Activated CD8-positive, alpha-beta T cell treated with anti-CD3 and anti-CD28 coated beads for 36 hours (primary cell): Measurements from ENCODE around the gene TPSB2. TPM values are rescaled to one million over a fixed set of nuclear protein-coding genes. Genes with fewer than 3 reads are reported as not detected.
"Not testable (repeated sequence)": the region's sequence is repeated elsewhere in the genome, so short reads cannot be mapped to it uniquely, and the experiment has no call there.

ENCODE experiments used
- ATAC-seq: fragments of 200-7000 bp; cut with Tn5 transposase; one replicate; pipeline ENCODE4 v1.10.0; 2021; ENCODE audit warnings: mild to moderate bottlenecking, moderate library complexity
- CTCF ChIA-PET: fragments of 350-600 bp; sonication (Branson Sonifier 250); formaldehyde crosslinking; loops from one replicate; lab custom pipeline; 2021; ENCODE audit warnings: antibody characterized with exemption; lab: Charles Lee
- POLR2A ChIA-PET: fragments of 350-600 bp; sonication (Branson Sonifier 250); formaldehyde crosslinking; loops from one replicate; lab custom pipeline; 2021; ENCODE audit warnings: antibody characterized with exemption; lab: Charles Lee
- DNase-seq: peaks from one replicate; pipeline ENCODE4 v3.0.0-alpha.2; 2020
- H3K27ac Mint-ChIP-seq: one replicate; pipeline ENCODE4 v1.8.0; 2021; ENCODE audit warnings: mild to moderate bottlenecking, mixed read lengths
- H3K27me3 Mint-ChIP-seq: one replicate; pipeline ENCODE4 v1.8.0; 2021; ENCODE audit warnings: mixed read lengths
- H3K36me3 Mint-ChIP-seq: one replicate; pipeline ENCODE4 v1.8.0; 2021; ENCODE audit warnings: low read depth, mixed read lengths
- H3K4me1 Mint-ChIP-seq: one replicate; pipeline ENCODE4 v1.8.0; 2021; ENCODE audit warnings: low read depth, mixed read lengths
- H3K4me3 Mint-ChIP-seq: one replicate; pipeline ENCODE4 v1.8.0; 2021; ENCODE audit warnings: mild to moderate bottlenecking, moderate library complexity, mixed read lengths
- H3K9me3 Mint-ChIP-seq: one replicate; pipeline ENCODE4 v1.8.0; 2021; ENCODE audit warnings: mixed read lengths
- intact Hi-C: fragments of 100-400 bp; cut with micrococcal nuclease; formaldehyde crosslinking; loops from one replicate; pipeline ENCODE4 v1.10.0; 2022
- total RNA-seq, 2 experiments: library from RNA; stranded (reverse); gene quantifications; one replicate each; pipeline ENCODE4 v1.2.3, GENCODE V29; 2021
- TF ChIP-seq, protein P1 (sequence below): fragments of 200-600 bp; IDR thresholded peaks from one replicate; pipeline ENCODE4 v1.8.0; 2022; ENCODE audit warnings: antibody characterized with exemption, mild to moderate bottlenecking

TPSB2 gene
- total RNA-seq, 2 experiments from 2014 or later = not detected

DNA sequence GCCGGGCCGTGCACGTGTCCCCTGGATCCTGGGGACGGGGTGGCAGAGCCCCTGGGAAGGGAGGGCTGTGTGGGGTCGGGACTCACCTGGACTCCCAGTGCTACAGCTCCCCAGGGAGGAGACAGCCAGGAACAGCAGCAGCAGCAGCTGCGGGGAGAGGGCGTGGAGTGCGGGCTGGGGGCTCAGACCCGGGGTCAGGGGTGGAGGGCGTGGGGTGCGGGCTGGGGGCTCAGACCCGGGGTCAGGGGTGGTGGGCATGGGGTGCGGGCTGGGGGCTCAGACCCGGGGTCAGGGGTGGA is 46.5 kb upstream of the TPSB2 start:
- TF ChIP-seq, protein P1, sequence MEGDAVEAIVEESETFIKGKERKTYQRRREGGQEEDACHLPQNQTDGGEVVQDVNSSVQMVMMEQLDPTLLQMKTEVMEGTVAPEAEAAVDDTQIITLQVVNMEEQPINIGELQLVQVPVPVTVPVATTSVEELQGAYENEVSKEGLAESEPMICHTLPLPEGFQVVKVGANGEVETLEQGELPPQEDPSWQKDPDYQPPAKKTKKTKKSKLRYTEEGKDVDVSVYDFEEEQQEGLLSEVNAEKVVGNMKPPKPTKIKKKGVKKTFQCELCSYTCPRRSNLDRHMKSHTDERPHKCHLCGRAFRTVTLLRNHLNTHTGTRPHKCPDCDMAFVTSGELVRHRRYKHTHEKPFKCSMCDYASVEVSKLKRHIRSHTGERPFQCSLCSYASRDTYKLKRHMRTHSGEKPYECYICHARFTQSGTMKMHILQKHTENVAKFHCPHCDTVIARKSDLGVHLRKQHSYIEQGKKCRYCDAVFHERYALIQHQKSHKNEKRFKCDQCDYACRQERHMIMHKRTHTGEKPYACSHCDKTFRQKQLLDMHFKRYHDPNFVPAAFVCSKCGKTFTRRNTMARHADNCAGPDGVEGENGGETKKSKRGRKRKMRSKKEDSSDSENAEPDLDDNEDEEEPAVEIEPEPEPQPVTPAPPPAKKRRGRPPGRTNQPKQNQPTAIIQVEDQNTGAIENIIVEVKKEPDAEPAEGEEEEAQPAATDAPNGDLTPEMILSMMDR = no peak
- intact Hi-C loops = no loop called here
- Mint-ChIP-seq H3K36me3 (no peaks in the 10 kb centered on the region), H3K9me3 (no peaks in the 10 kb centered on the region), H3K4me3 (no peak overlapping the region), H3K27me3 (peaks cover 13% of the 10 kb centered on the region), H3K27ac (no peak overlapping the region), H3K4me1 (no peaks in the 10 kb centered on the region)
- POLR2A ChIA-PET = no interaction called here
- ATAC-seq (no peak), DNase-seq (no peak)
- CTCF ChIA-PET = no interaction called here

DNA sequence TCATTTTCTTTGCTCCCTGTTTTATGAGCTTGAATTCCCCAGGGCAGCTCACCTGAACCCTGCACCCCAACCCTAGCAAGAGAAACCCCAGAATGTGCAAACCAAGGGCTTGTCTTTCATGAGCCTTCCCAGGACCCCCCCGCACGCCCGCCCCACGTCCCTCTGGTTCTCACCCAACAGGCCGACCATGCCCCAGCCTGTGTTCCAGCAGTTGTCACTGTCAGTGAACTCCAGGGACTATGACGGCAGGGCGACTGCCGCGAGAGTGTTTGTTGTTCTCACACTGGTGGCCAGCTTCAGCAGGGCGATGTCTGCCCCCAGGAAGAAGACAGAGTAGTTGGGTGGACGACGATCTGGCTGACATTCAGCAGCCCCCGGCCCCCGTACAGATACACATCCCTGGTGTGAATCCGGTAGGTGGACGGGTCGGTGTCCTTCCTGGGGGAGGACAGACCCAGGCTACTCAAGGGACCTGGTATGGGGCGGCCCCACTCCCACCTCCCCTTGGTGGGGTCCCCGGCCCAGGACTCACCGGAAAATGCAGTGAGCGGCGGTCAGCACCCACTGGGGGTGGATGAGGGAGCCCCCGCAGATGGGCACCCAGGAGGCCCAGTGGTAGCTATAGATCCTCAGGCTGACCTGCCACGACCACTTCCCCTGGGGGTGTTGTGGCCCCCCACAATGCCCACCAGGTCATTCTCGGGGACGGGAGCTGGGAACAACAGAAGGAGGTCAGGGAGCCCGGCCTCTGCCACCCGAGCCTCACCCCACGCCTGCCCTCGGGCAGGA is 46.0 kb upstream of the TPSB2 start:
- Mint-ChIP-seq H3K4me1 (no peaks in the 10 kb centered on the region), H3K27ac (no peak overlapping the region), H3K9me3 (no peaks in the 10 kb centered on the region), H3K27me3 (peaks cover 16% of the 10 kb centered on the region), H3K4me3 (no peak overlapping the region), H3K36me3 (no peaks in the 10 kb centered on the region)
- TF ChIP-seq, protein P1 = no peak
- ChIA-PET POLR2A (no interaction called here), CTCF (no interaction called here)
- DNase-seq (no peak), ATAC-seq (no peak)
- intact Hi-C loops = no loop called here

DNA sequence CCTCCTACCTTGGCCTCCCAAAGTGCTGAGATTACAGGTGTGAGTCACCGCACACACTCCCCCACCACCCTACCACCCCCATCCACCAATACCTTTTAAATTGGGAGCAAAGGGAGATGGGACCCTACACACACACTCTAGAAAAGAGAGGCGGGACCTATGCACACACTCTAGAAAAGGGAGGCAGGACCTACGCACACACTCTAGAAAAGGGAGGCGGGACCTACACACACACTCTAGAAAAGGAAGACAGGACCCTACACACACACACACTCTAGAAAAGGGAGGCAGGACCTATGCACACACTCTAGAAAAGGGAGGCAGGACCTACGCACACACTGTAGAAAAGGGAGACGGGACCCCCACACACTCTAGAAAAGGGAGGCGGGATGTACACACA is 44.8 kb upstream of the TPSB2 start:
- Mint-ChIP-seq H3K36me3 (no peaks in the 10 kb centered on the region), H3K4me1 (no peaks in the 10 kb centered on the region), H3K4me3 (no peak overlapping the region), H3K27ac (no peak overlapping the region), H3K27me3 (peaks cover 17% of the 10 kb centered on the region), H3K9me3 (no peaks in the 10 kb centered on the region)
- ChIA-PET CTCF (no interaction called here), POLR2A (no interaction called here)
- TF ChIP-seq, protein P1 = no peak
- intact Hi-C loops = no loop called here
- DNase-seq = no peak
- ATAC-seq = no peak

DNA sequence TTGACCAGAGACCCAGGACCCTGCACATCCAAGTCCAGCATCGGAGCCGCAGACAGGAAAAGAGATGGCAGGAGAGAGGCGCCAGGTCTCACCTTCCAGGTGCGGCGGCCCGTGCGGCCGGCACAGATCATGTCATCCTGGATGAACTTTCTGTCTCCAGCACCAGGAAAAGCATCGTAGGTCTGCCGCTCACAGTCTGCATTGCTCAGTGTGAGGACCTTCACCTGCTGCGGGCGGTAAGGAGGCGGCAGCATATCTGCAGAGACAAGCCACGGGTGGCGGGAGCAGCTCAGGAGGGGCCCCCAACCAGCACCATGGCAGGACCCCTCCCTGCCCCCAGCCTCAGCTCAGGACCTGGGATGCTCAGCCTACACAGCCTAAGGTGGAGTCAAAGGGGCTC is 43.8 kb upstream of the TPSB2 start:
- Mint-ChIP-seq H3K36me3 (no peaks in the 10 kb centered on the region), H3K4me1 (no peaks in the 10 kb centered on the region), H3K27me3 (peaks cover 17% of the 10 kb centered on the region), H3K4me3 (no peak overlapping the region), H3K9me3 (no peaks in the 10 kb centered on the region), H3K27ac (no peak overlapping the region)
- ChIA-PET POLR2A (no interaction called here), CTCF (no interaction called here)
- TF ChIP-seq, protein P1 = no peak
- DNase-seq (no peak), ATAC-seq (no peak)
- intact Hi-C loops = no loop called here

DNA sequence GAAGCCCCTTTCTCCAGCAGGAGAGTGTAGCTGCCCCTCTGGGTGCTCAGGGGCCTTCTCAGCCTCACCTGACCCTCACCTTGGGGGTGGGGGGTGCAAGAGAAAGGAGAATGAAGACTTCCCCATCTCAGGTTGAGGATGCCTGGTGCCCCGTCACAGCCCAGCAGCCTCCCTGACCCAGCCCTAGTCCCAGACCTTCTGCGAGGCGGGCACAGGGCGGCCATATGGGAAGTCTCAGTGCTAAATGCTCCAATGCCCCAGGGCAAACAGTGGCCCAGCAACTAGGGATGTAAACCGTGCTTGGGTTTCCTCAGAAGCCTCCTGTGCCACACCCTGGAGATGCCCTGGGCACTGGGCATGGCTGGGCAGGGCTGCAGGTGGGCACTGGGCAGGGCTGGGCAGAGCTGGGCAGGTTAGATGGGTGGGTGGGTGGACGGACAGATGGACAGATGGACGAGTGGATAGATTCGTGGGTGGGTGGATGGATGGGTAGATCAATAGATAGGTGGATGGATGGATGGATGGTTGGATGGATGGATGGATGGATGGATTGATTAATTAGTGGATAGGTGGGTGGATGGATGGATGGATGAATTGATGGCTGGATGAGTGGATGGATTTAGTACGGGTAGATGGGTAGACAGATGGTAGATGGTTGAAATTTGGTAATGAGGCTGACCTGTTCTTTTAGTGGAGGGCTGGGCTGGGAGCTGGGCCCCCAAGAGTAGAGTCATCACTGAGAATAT is 42.6 kb upstream of the TPSB2 start:
- POLR2A ChIA-PET = no interaction called here
- H3K4me1 Mint-ChIP-seq = no peaks in the 10 kb centered on the region
- H3K27me3 Mint-ChIP-seq = peaks cover 15% of the 10 kb centered on the region
- no peak overlapping the region for H3K27ac Mint-ChIP-seq
- ATAC-seq (no peak), DNase-seq (no peak)
- no peaks in the 10 kb centered on the region for H3K9me3 Mint-ChIP-seq
- TF ChIP-seq, protein P1 = no peak
- intact Hi-C loops = no loop called here
- CTCF ChIA-PET = no interaction called here
- no peaks in the 10 kb centered on the region for H3K36me3 Mint-ChIP-seq
- no peak overlapping the region for H3K4me3 Mint-ChIP-seq

DNA sequence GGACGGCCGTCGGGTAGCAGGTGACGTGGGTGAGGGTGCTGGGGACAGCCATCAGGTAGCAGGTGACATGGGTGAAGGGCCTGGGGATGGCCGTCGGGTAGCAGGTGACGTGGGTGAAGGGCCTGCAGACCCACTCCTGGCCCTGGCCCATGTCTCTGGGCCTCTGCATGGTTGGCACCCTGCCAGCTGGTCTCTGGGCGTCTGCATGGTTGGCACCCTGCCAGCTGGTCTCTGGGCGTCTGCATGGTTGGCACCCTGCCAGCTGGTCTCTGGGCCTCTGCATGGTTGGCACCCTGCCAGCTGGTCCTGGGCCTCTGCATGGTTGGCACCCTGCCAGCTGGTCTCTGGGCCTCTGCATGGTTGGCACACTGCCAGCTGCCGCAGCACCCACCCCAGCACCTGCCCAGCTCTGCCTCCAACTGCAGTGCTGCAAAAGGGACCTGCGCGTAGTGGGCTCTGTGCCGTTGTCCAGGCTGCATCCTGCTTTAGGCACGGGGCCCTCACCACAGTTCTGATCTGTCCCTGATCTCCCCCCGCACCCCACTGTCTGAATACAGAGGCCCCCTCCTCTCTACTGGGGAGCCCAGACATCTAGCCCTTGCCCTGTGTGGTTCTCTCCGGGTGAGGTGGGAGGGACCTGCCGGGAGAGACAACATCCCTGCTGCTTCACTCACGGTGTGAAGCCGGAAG is 41.9 kb upstream of the TPSB2 start:
- intact Hi-C loops, H3K4me3 Mint-ChIP-seq, H3K36me3 Mint-ChIP-seq, H3K9me3 Mint-ChIP-seq, H3K27ac Mint-ChIP-seq, ATAC-seq, DNase-seq, CTCF ChIA-PET, H3K4me1 Mint-ChIP-seq: not testable (repeated sequence)
- H3K27me3 Mint-ChIP-seq = peaks cover 14% of the 10 kb centered on the region
- POLR2A ChIA-PET = interaction anchor here (0.7 kb wide), 1 partner anchor 305 kb away, joined by 3 read pairs; no protein-coding TSS in a partner anchor
